Gastrocnemius medialis (tissue), 4 donors: ENCODE data around the gene TXLNB. TPM values are rescaled to one million over a fixed set of nuclear protein-coding genes. Genes with fewer than 3 reads are reported as not detected.

Source experiments
- ATAC-seq, 2 donors: fragments of 150-250 bp; one replicate each; pipeline ENCODE4 v1.9.1; 2016
- DNase-seq, 2 donors: peaks; one replicate each; pipeline ENCODE4 v3.0.0-alpha.2; 2019
- H3K27ac ChIP-seq, 4 donors: fragments of 200-600 bp; sonication (generic); 1 replicate in 1 of 4; 2 replicates in 3 of 4; pipeline ENCODE4 v1.5.1; 2016 to 2018; ENCODE audit warnings: mild to moderate bottlenecking in 2 of 4, moderate library complexity in 1 of 4
- H3K27me3 ChIP-seq, 3 donors: fragments of 200-600 bp; sonication (generic) in 2 of 3; 1 replicate in 1 of 3; 2 replicates in 2 of 3; pipeline versions ENCODE4 v1.5.1 to v1.6.0; 2016 to 2019; ENCODE audit warnings: mild to moderate bottlenecking in 1 of 3, moderate library complexity in 1 of 3
- H3K36me3 ChIP-seq, 2 donors: fragments of 200-600 bp; sonication (generic) in 1 of 2; one replicate each; pipeline ENCODE4 v1.5.1; 2017 to 2018
- H3K4me1 ChIP-seq, 2 donors: fragments of 200-600 bp; sonication (generic) in 1 of 2; one replicate each; pipeline ENCODE4 v1.5.1; 2016 to 2017; ENCODE audit warnings: mild to moderate bottlenecking in 2 of 2
- H3K4me3 ChIP-seq, 4 donors: fragments of 200-600 bp; sonication (generic) in 3 of 4; 1 replicate in 1 of 4; 2 replicates in 3 of 4; pipeline ENCODE4 v1.5.1; 2016 to 2019; ENCODE audit warnings: mild to moderate bottlenecking in 2 of 4
- H3K9me3 ChIP-seq, 3 donors: fragments of 200-600 bp; sonication (generic) in 2 of 3; 1 replicate in 1 of 3; 2 replicates in 2 of 3; pipeline ENCODE4 v1.5.1; 2016 to 2019
- POLR2A ChIP-seq, 2 donors: fragments of 450-650 bp; IDR thresholded peaks; one replicate each; pipeline ENCODE4 v1.6.1; 2017; ENCODE audit warnings: antibody characterized with exemption in 2 of 2, mild to moderate bottlenecking in 2 of 2, moderate library complexity in 2 of 2
- in situ Hi-C, 4 donors: fragments of 200-750 bp; cut with MboI; loops; one replicate each; pipeline versions ENCODE4 v1.15.0 to v1.8.0; 2017; ENCODE audit warnings: low sequenced_read_pairs in 4 of 4
- intact Hi-C: fragments of 100-400 bp; cut with DNase I; formaldehyde crosslinking; loops from one replicate; pipeline ENCODE4 v1.15.1; 2023; ENCODE audit warnings: low total_unique reads
- total RNA-seq, 4 donors: library from RNA; depleted of rRNA; stranded (reverse); fragments of >200 nt; gene quantifications; one replicate each; pipeline versions ENCODE4 v1.1.0 to v1.2.3, GENCODE V29; 2016
- TF ChIP-seq, protein P1 (sequence below), 5 experiments: fragments of 450-650 bp in 3 of 5; fragments of 200-600 bp in 2 of 5; sonication (generic) in 2 of 5; IDR thresholded peaks in 4 of 5; conservative IDR thresholded peaks in 1 of 5; 1 replicate in 4 of 5; 2 replicates in 1 of 5; pipeline ENCODE4 v1.5.1; 2016 to 2019; ENCODE audit warnings: antibody characterized with exemption in 5 of 5, mild to moderate bottlenecking in 3 of 5, moderate library complexity in 3 of 5

The TXLNB gene
- total RNA-seq, 4 donors from 2014 or later: 58.3 to 197 (median 124) TPM

DNA sequence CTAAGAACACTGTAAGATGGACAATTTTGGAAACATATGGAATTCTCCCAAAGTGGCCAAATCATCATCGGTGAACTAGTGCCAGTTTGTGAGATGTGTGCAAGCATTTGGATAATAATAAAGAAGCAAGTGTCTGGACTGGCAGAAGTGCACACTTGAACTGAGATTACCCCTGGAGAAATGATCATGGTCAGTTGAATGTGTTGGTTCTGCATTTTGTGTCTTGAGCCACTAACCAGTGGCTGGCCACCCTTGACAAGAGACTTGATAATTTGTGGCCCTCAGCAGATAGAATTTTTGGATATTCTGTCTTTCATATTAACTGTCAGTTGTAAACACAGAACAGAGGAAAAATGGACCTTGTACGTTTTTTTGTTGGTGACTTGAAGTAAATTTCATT is 45.2 kb upstream of the TXLNB start:
- no peak for ATAC-seq
- no peak overlapping the region for H3K4me3 ChIP-seq
- in situ Hi-C loops (no loop called here), intact Hi-C loops (loop anchor here (2.0 to 5.0 kb wide), 2 partner anchors 44 to 85 kb away; no protein-coding TSS in a partner anchor)
- H3K9me3 ChIP-seq: no peaks in the 10 kb centered on the region
- TF ChIP-seq, protein P1, sequence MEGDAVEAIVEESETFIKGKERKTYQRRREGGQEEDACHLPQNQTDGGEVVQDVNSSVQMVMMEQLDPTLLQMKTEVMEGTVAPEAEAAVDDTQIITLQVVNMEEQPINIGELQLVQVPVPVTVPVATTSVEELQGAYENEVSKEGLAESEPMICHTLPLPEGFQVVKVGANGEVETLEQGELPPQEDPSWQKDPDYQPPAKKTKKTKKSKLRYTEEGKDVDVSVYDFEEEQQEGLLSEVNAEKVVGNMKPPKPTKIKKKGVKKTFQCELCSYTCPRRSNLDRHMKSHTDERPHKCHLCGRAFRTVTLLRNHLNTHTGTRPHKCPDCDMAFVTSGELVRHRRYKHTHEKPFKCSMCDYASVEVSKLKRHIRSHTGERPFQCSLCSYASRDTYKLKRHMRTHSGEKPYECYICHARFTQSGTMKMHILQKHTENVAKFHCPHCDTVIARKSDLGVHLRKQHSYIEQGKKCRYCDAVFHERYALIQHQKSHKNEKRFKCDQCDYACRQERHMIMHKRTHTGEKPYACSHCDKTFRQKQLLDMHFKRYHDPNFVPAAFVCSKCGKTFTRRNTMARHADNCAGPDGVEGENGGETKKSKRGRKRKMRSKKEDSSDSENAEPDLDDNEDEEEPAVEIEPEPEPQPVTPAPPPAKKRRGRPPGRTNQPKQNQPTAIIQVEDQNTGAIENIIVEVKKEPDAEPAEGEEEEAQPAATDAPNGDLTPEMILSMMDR (IDR thresholded peaks at IDR 0.05 in 4 of 5, conservative IDR thresholded peaks at IDR 0.05 in 1 of 5): no peak
- no peak for TF ChIP-seq POLR2A (IDR thresholded peaks at IDR 0.05)
- no peak for DNase-seq
- H3K27me3 ChIP-seq: no peaks in the 10 kb centered on the region
- H3K36me3 ChIP-seq: no peaks in the 10 kb centered on the region
- H3K4me1 ChIP-seq: peaks cover 14 to 43% of the 10 kb centered on the region in 2 donors
- peak overlapping the region in 3 of 4 donors; percentile 6 to 56 (median 28) for H3K27ac ChIP-seq

DNA sequence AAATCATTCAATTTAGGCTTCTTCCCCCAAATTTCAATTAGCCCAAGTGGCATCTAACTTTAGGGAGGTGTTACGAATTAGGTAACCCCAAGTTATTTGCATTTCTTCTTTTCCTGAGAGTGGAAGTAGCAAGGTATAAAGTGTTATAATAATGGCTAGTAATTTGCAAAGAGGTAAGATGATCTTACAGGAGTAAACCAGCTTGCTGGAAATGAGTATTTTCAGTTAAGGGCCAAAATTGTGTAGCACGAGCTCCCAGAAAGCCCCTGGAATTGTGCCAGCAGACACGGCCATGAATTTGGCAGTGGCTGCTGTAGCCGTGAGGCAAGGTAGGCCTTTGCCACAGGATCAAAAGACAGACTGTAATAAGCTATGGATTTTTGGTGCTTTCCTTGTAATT is 44.7 kb upstream of the TXLNB start:
- peaks cover 14 to 43% of the 10 kb centered on the region in 2 donors for H3K4me1 ChIP-seq
- in situ Hi-C loops (no loop called here), intact Hi-C loops (loop anchor here (2.0 to 5.0 kb wide), 2 partner anchors 44 to 84 kb away; no protein-coding TSS in a partner anchor)
- H3K4me3 ChIP-seq: no peak overlapping the region
- H3K36me3 ChIP-seq: no peaks in the 10 kb centered on the region
- DNase-seq (peak; percentile 38 to 45), ATAC-seq (peak in 1 of 2 donors; percentile 14)
- peak overlapping the region in 3 of 4 donors; percentile 26 to 56 (median 28) for H3K27ac ChIP-seq
- no peaks in the 10 kb centered on the region for H3K9me3 ChIP-seq
- TF ChIP-seq, protein P1 (IDR thresholded peaks at IDR 0.05 in 4 of 5, conservative IDR thresholded peaks at IDR 0.05 in 1 of 5): no peak
- TF ChIP-seq POLR2A (IDR thresholded peaks at IDR 0.05): no peak
- H3K27me3 ChIP-seq: no peaks in the 10 kb centered on the region

GRCh38 chr6:139335447-139336210 is 43.8 kb upstream of the TXLNB start:
- peaks cover 14 to 43% of the 10 kb centered on the region in 2 donors for H3K4me1 ChIP-seq
- DNase-seq (no peak), ATAC-seq (no peak)
- TF ChIP-seq POLR2A (IDR thresholded peaks at IDR 0.05): no peak
- TF ChIP-seq, protein P1 (IDR thresholded peaks at IDR 0.05 in 4 of 5, conservative IDR thresholded peaks at IDR 0.05 in 1 of 5): no peak
- H3K27ac ChIP-seq: peak overlapping the region; percentile 26 to 69 (median 52)
- in situ Hi-C loops: no loop called here
- no peaks in the 10 kb centered on the region for H3K9me3 ChIP-seq
- H3K27me3 ChIP-seq: no peaks in the 10 kb centered on the region
- no peaks in the 10 kb centered on the region for H3K36me3 ChIP-seq
- H3K4me3 ChIP-seq: no peak overlapping the region
- intact Hi-C loops: loop anchor here (2.0 to 5.0 kb wide), 2 partner anchors 43 to 83 kb away; no protein-coding TSS in a partner anchor

GRCh38 chr6:139334806-139335446 is 43.1 kb upstream of the TXLNB start:
- TF ChIP-seq, protein P1 (IDR thresholded peaks at IDR 0.05 in 4 of 5, conservative IDR thresholded peaks at IDR 0.05 in 1 of 5): no peak
- TF ChIP-seq POLR2A (IDR thresholded peaks at IDR 0.05): no peak
- peaks cover 14 to 43% of the 10 kb centered on the region in 2 donors for H3K4me1 ChIP-seq
- in situ Hi-C loops: no loop called here
- no peaks in the 10 kb centered on the region for H3K9me3 ChIP-seq
- no peaks in the 10 kb centered on the region for H3K27me3 ChIP-seq
- peak; percentile 49 to 53 for ATAC-seq
- H3K36me3 ChIP-seq: no peaks in the 10 kb centered on the region
- DNase-seq: peak in 1 of 2 donors; percentile 23
- H3K4me3 ChIP-seq: no peak overlapping the region
- H3K27ac ChIP-seq: peak overlapping the region; percentile 26 to 69 (median 52)
- intact Hi-C loops: loop anchor here (5.0 kb wide), 1 partner anchor 83 kb away; no protein-coding TSS in a partner anchor
